Measurements from ENCODE around the gene VSNL1. TPM values are rescaled to one million over a fixed set of nuclear protein-coding genes. Genes with fewer than 3 reads are reported as not detected.

Gene VSNL1
- total and polyA plus RNA-seq, 10 of the 15 experiments (the other 5 are each of a cell fraction or from before 2014, with no cell fraction given) = 0.04 to 0.30 (median 0.12) TPM; not detected in 4

- no peak overlapping the region for H3K4me2 ChIP-seq (ENCODE audit: control insufficient read depth, insufficient read depth)
- no peak overlapping the region for H2AFZ ChIP-seq (ENCODE audit: control insufficient read depth, low read depth, low read length)
- intact Hi-C loops (cut with micrococcal nuclease; ENCODE audit: unreplicated experiment) = no loop called here
- H3K9me3 ChIP-seq (replicated peaks; ENCODE audit: control insufficient read depth, insufficient read depth, low read length) = no peaks in the 10 kb centered on the region
- 0% methylated on average over 2 of the region's 2 CpGs for WGBS (ENCODE audit: insufficient coverage, insufficient replicate concordance, low lambda C conversion rate, missing lambda C conversion rate)
- H3K27ac ChIP-seq (ENCODE audit: control insufficient read depth, insufficient read depth) = no peak overlapping the region
- DNase-seq (ENCODE audit: low read depth, low spot score) (no peak), ATAC-seq (no peak), FAIRE-seq (no peak)
- H3K36me3 ChIP-seq (ENCODE audit: control insufficient read depth in 2 of 2, insufficient read depth in 2 of 2, low read length in 1 of 2) = no peaks in the 10 kb centered on the region
- POLR2A ChIA-PET = interaction anchor here (1.5 kb wide), 1 partner anchor 9 kb away, joined by 4 read pairs; no protein-coding TSS in a partner anchor
- H4K20me1 ChIP-seq (ENCODE audit: control insufficient read depth, insufficient read depth) = no peaks in the 10 kb centered on the region
- no peaks in the 10 kb centered on the region for H3K27me3 ChIP-seq (replicated peaks in 1 of 2; ENCODE audit: control insufficient read depth in 2 of 2, insufficient read depth in 2 of 2, low read length in 1 of 2)
- no peaks in the 10 kb centered on the region for H3K4me1 ChIP-seq (ENCODE audit: control insufficient read depth, insufficient read depth, low read length)
- BruUV-seq (replicated peaks) = no TSS peak
- H3K79me2 ChIP-seq (ENCODE audit: control insufficient read depth, insufficient read depth, low read length) = no peaks in the 10 kb centered on the region
- in situ Hi-C loops (cut with MboI) = no loop called here
- H3K4me3 ChIP-seq = no peak overlapping the region
- RAD21 ChIA-PET (ENCODE audit: unreplicated experiment) = interaction anchor here (0.8 kb wide), 1 partner anchor 11 kb away, joined by 3 read pairs; the partner anchor contains the start of gene RAD51AP2
- CTCF ChIA-PET = interaction anchor here (0.7 kb wide), 1 partner anchor 154 kb away, joined by 4 read pairs; no protein-coding TSS in a partner anchor
- SMC1A ChIA-PET (ENCODE audit: uncharacterized antibody, unreplicated experiment) = interaction anchor here (1.9 kb wide), 1 partner anchor 16 kb away, joined by 4 read pairs; no protein-coding TSS in a partner anchor
- no peak overlapping the region for H3K9ac ChIP-seq (ENCODE audit: control insufficient read depth, insufficient read depth, low read length)
- TF ChIP-seq PRDM15 (CRISPR knock-in tag; IDR thresholded peaks at IDR 0.05) = no peak
- TF ChIP-seq PAX5 (IDR thresholded peaks at IDR 0.05; ENCODE audit: borderline replicate concordance, low read depth, low read length) = no peak
- no peak for TF ChIP-seq TARDBP (IDR thresholded peaks at IDR 0.05; ENCODE audit: borderline replicate concordance)
- TF ChIP-seq PAX8 (IDR thresholded peaks at IDR 0.05) = no peak
- TF ChIP-seq ZZZ3 (IDR thresholded peaks at IDR 0.05; ENCODE audit: control insufficient read depth, insufficient read length, low read depth) = no peak
- TF ChIP-seq FOXK2 (IDR thresholded peaks at IDR 0.05) = no peak
- TF ChIP-seq CUX1 (IDR thresholded peaks at IDR 0.05; ENCODE audit: insufficient replicate concordance, low read depth, low read length) = no peak
- no peak for TF ChIP-seq ZNF274 (IDR thresholded peaks at IDR 0.05; ENCODE audit: insufficient read depth, insufficient read length)
- no peak for TF ChIP-seq IKZF2 (IDR thresholded peaks at IDR 0.05)
- no peak for TF ChIP-seq JUND (IDR thresholded peaks at IDR 0.05; ENCODE audit: low read depth, low read length)
- TF ChIP-seq ETV6 (conservative IDR thresholded peaks at IDR 0.05 in 1 of 2, IDR thresholded peaks at IDR 0.05 in 1 of 2; ENCODE audit: borderline replicate concordance in 1 of 2, low read depth in 1 of 2) = no peak
- no peak for TF ChIP-seq MYB (IDR thresholded peaks at IDR 0.05; ENCODE audit: borderline replicate concordance, low read depth, low read length)
- TF ChIP-seq BCL11A (IDR thresholded peaks at IDR 0.05; ENCODE audit: low read depth, low read length) = no peak
- no peak for TF ChIP-seq ZNF384 (IDR thresholded peaks at IDR 0.05; ENCODE audit: borderline replicate concordance, low read depth, low read length)
- TF ChIP-seq TBL1XR1 (IDR thresholded peaks at IDR 0.05; ENCODE audit: low read depth, low read length) = no peak
Measured at GRCh38 chr2:17506736-17507616, 33.5 kb upstream of the VSNL1 start.

All from GM12878 (cell line).